AG09309 (cell line): Measurements from ENCODE around the gene PTPN7.

Experiments used
- DNase-seq: peaks from one replicate; pipeline ENCODE4 v3.0.0-alpha.2; 2010; ENCODE audit warnings: low read depth
- H3K4me3 ChIP-seq: 2 replicates; pipeline ENCODE4 v1.5.1; 2011; ENCODE audit warnings: mild to moderate bottlenecking, low read depth, low read length, moderate library complexity; ENCODE audit not compliant: control insufficient read depth
- TF ChIP-seq, protein P1 (sequence below): IDR thresholded peaks from 2 replicates; pipeline ENCODE4 v1.5.1; 2011; ENCODE audit warnings: mild to moderate bottlenecking, low read depth, low read length, inconsistent platforms; ENCODE audit not compliant: insufficient read depth, control insufficient read depth; ENCODE audit errors: missing control alignments

The PTPN7 gene

DNA sequence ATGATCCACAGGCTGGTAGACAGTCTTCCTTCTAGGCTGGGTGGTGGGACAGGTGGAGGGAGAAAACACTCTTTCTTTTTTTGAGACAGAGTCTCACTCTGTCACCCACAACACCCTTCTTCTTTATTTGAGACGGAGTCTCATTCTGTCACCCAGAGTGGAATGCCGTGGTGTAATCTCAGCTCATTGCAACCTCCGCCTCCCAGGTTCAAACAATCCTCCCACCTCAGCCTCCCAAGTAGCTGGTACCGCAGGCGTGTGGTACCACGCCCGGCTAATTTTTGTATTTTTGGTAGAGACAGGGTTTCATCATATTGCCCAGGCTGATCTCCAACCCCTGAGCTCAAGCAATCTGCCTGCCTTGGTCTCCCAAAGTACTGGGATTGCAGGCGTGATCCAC lies 34.8 kb downstream of the PTPN7 start:
- TF ChIP-seq, protein P1, sequence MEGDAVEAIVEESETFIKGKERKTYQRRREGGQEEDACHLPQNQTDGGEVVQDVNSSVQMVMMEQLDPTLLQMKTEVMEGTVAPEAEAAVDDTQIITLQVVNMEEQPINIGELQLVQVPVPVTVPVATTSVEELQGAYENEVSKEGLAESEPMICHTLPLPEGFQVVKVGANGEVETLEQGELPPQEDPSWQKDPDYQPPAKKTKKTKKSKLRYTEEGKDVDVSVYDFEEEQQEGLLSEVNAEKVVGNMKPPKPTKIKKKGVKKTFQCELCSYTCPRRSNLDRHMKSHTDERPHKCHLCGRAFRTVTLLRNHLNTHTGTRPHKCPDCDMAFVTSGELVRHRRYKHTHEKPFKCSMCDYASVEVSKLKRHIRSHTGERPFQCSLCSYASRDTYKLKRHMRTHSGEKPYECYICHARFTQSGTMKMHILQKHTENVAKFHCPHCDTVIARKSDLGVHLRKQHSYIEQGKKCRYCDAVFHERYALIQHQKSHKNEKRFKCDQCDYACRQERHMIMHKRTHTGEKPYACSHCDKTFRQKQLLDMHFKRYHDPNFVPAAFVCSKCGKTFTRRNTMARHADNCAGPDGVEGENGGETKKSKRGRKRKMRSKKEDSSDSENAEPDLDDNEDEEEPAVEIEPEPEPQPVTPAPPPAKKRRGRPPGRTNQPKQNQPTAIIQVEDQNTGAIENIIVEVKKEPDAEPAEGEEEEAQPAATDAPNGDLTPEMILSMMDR, result no peak

DNA sequence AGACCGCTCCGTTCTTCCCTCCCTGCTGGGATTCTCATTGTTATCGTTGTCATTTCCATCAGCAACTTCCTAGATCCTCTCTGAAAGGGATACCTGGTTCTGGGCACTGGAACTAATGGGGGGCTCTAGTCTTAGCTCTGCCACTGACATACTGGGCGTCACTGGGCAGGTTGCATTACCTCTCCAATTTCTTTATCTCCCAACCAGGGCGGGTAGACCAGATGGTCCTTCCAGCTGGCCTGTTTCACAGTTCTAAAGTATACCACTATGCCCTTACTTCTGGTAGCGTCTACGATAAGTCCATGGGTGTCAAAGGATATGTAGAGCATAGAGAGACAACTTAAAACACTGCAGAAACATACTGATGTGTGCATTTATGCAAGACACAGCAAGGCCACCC lies 36.3 kb downstream of the PTPN7 start:
- no peak for DNase-seq
- TF ChIP-seq, protein P1, result no peak

More for the DNA sequence above, 34.8 kb downstream of the PTPN7 start:
- DNase-seq, result no peak
- H3K4me3 ChIP-seq, result no peak overlapping the region

DNA sequence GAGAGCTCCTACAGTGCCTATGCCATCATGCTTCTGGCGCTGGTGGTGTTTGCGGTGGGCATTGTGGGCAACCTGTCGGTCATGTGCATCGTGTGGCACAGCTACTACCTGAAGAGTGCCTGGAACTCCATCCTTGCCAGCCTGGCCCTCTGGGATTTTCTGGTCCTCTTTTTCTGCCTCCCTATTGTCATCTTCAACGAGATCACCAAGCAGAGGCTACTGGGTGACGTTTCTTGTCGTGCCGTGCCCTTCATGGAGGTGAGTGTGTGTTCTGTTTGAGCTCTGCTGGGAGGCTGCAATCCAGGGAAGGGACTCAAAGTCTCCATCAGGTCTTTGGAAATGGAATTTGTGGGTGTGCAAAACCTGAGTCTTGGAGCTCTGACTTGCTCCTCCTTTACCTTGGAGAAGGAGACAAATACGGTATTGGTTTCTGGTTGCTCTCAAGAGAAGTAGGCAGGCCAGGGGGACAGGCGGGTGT lies 37.0 kb downstream of the PTPN7 start:
- no peak for DNase-seq
- H3K4me3 ChIP-seq, result no peak overlapping the region
- TF ChIP-seq, protein P1, result no peak

More for the DNA sequence above, 36.3 kb downstream of the PTPN7 start:
- H3K4me3 ChIP-seq, result no peak overlapping the region

DNA sequence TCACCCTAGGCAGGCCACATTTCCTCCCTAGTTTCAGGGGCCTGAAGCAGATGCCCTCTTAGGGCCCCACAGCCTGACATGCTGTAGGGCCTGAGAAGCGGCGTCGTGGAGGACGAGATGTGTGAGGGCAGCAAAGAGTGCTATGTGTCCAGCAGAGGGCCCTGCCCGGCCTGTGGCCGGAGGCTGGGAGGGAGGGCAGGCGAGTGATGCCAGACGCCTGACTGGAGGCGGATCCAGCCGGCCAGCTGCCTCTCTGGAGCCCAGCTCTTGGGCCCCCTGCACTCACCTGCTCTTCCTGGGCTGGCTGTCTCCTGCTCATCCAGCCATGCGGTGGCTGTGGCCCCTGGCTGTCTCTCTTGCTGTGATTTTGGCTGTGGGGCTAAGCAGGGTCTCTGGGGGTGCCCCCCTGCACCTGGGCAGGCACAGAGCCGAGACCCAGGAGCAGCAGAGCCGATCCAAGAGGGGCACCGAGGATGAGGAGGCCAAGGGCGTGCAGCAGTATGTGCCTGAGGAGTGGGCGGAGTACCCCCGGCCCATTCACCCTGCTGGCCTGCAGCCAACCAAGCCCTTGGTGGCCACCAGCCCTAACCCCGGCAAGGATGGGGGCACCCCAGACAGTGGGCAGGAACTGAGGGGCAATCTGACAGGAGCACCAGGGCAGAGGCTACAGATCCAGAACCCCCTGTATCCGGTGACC lies 37.6 kb downstream of the PTPN7 start, which contains the start of gene GPR37L1:
TSS of gene GPR37L1 (plus strand) at position 279 of the 697 bp plus-strand sequence. CDS start at position 326, 47 bp downstream.
- DNase-seq, result no peak
- TF ChIP-seq, protein P1, result peak; percentile 64

DNA sequence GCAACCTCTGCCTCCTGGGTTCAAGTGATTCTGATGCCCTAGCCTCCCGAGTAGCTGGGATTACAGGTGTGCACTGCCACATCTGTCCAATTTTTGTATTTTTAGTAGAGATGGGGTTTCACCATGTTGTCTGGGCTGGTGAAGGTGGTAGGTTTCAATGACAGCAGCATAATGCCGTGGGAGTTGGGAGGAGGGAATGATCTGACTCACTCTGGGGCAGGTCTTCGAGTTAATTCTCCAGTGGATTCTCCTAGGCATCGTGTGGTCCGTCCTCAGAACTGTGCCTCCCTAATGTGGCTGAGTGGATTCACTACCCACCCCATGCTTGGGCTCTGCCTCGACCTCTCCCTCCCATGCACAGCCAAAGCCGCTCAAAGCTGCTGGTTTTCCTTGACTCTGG lies 39.4 kb downstream of the PTPN7 start:
- TF ChIP-seq, protein P1, result no peak
- no peak overlapping the region for H3K4me3 ChIP-seq
- no peak for DNase-seq

More for the DNA sequence above, 37.6 kb downstream of the PTPN7 start, which contains the start of gene GPR37L1:
- H3K4me3 ChIP-seq, result no peak within 1 kb of the TSS

DNA sequence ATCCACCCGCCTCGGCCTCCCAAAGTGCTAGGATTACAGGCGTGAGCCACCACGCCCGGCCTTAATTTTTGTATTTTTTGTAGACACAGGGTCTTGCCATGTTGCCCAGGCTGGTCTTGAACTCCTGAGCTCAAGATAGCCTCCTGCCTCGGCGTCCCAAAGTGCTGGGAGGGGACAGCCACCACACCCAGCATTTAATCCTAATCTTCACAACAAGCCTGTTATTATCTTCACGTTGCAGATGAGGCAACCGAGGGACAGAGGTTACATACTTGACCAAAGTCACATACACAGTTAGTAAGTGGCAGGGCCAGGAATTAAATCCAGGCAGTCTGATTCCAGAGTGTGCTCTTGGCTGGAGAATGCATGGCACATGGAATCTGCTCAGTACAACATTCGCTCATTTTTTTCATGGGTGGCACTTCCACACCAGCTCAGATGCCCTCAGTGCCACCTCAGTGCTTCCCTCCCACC lies 42.5 kb downstream of the PTPN7 start:
- no peak for DNase-seq
- H3K4me3 ChIP-seq, result no peak overlapping the region
- TF ChIP-seq, protein P1, result no peak
